Measurements from ENCODE around the gene LEAP2. TPM values are rescaled to one million over a fixed set of nuclear protein-coding genes. Genes with fewer than 3 reads are reported as not detected.

The LEAP2 gene
- total and polyA plus RNA-seq, 12 donors: 0.49 to 3.9 (median 0.92) TPM

DNA sequence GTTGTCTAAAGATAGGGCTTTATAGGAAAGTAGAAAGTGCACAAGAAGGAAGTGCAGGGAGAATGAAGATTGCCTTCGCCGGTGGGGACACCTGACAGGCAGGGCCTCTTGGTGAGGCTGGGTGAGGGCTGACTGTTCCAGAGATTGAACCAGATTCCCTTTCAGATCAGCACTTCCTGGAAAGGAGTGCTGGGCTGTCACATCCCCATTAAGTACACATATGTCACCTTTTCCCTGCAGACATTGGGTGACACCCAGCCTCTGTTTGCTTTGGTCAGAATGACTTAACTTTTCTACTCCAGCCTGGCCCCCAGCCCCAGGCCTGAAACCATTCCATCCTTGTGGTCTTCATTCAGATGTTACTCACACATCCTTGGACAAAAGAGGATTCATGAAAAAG lies 35.6 kb upstream of the LEAP2 start:
- 74 to 81% methylated on average over 2 of the region's 2 CpGs for WGBS, 2 donors
- Histone ChIP-seq H3K36me3 (no peaks in the 10 kb centered on the region), H3K27ac (no peak overlapping the region), H3K27me3 (no peaks in the 10 kb centered on the region), H3K4me1 (peaks cover 0 to 27% (median 7%) of the 10 kb centered on the region in 9 donors), H3K9me3 (no peaks in the 10 kb centered on the region), H3K4me3 (no peak overlapping the region)
- no peak for ATAC-seq
- no peak for DNase-seq
- TF ChIP-seq, protein P1, sequence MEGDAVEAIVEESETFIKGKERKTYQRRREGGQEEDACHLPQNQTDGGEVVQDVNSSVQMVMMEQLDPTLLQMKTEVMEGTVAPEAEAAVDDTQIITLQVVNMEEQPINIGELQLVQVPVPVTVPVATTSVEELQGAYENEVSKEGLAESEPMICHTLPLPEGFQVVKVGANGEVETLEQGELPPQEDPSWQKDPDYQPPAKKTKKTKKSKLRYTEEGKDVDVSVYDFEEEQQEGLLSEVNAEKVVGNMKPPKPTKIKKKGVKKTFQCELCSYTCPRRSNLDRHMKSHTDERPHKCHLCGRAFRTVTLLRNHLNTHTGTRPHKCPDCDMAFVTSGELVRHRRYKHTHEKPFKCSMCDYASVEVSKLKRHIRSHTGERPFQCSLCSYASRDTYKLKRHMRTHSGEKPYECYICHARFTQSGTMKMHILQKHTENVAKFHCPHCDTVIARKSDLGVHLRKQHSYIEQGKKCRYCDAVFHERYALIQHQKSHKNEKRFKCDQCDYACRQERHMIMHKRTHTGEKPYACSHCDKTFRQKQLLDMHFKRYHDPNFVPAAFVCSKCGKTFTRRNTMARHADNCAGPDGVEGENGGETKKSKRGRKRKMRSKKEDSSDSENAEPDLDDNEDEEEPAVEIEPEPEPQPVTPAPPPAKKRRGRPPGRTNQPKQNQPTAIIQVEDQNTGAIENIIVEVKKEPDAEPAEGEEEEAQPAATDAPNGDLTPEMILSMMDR (IDR thresholded peaks at IDR 0.05): no peak
- intact Hi-C loops (cut with DNase I): loop anchor here in 1 of 10 donors (10.0 kb wide), 1 partner anchor 207 kb away; no protein-coding TSS in a partner anchor

GRCh38 chr5:132838516-132839282 lies 34.8 kb upstream of the LEAP2 start:
- H3K4me3 ChIP-seq: no peak overlapping the region
- H3K36me3 ChIP-seq: no peaks in the 10 kb centered on the region
- no peak for ATAC-seq
- H3K27me3 ChIP-seq: no peaks in the 10 kb centered on the region
- intact Hi-C loops (cut with DNase I): loop anchor here in 1 of 10 donors (10.0 kb wide), 1 partner anchor 206 kb away; no protein-coding TSS in a partner anchor
- WGBS, 2 donors: 77 to 82% methylated on average over 3 of the region's 3 CpGs
- H3K4me1 ChIP-seq: peaks cover 0 to 27% (median 7%) of the 10 kb centered on the region in 9 donors
- no peaks in the 10 kb centered on the region for H3K9me3 ChIP-seq
- H3K27ac ChIP-seq: peak overlapping the region in 7 of 10 donors; percentile 50 to 78 (median 64)
- no peak for DNase-seq
- TF ChIP-seq, protein P1 (IDR thresholded peaks at IDR 0.05): no peak

GRCh38 chr5:132839426-132840301 lies 33.8 kb upstream of the LEAP2 start:
- intact Hi-C loops (cut with DNase I): loop anchor here in 1 of 10 donors (10.0 kb wide), 1 partner anchor 205 kb away; no protein-coding TSS in a partner anchor
- Histone ChIP-seq H3K27me3 (no peaks in the 10 kb centered on the region), H3K4me1 (peaks cover 0 to 27% (median 7%) of the 10 kb centered on the region in 9 donors), H3K9me3 (no peaks in the 10 kb centered on the region), H3K36me3 (no peaks in the 10 kb centered on the region), H3K4me3 (no peak overlapping the region), H3K27ac (peak overlapping the region in 9 of 10 donors; percentile 18 to 78 (median 58))
- 77 to 88% methylated on average over 8 of the region's 8 CpGs for WGBS, 2 donors
- TF ChIP-seq, protein P1 (IDR thresholded peaks at IDR 0.05): no peak
- ATAC-seq (peak in 5 of 8 donors; percentile 31 to 65 (median 58)), DNase-seq (no peak)

DNA sequence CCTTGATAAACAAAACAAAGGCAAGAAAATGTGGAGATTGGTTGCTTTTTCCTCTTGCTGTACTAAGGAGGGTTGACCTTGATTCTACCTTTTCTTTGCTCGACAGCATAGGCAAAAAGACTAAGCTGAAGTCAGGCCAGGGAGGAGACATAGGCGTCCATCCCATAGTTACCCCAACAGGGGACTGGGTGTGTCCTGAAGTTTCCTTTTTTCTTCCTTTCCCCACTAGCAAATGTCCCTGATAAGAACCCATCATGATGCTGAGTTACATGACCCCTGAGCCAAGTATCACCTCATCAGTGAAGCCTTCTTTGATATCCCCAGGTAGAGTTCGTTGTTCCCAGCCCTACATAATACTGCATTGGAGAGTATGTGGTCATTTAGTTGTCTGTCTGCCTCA lies 33.2 kb upstream of the LEAP2 start:
- peak in 2 of 8 donors; percentile 13 to 14 for ATAC-seq

More for the DNA sequence above, 33.2 kb upstream of the LEAP2 start:
- Histone ChIP-seq H3K4me1 (peaks cover 0 to 27% (median 7%) of the 10 kb centered on the region in 9 donors), H3K4me3 (no peak overlapping the region), H3K9me3 (no peaks in the 10 kb centered on the region), H3K27me3 (no peaks in the 10 kb centered on the region), H3K36me3 (no peaks in the 10 kb centered on the region), H3K27ac (peak overlapping the region in 9 of 10 donors; percentile 18 to 78 (median 58))
- no peak for DNase-seq
- intact Hi-C loops (cut with DNase I): no loop called here
- TF ChIP-seq, protein P1 (IDR thresholded peaks at IDR 0.05): no peak
- WGBS, 2 donors: 67 to 73% methylated on average over 3 of the region's 3 CpGs
